ENCODE data around the gene DIPK1A.

GRCh38 chr1:92877081-92877711, 84.1 kb downstream of the DIPK1A start:
- no peak for TF ChIP-seq GATA3 (IDR thresholded peaks at IDR 0.05; ENCODE audit: low read depth, low read length)
- no peak for TF ChIP-seq GATA2 (IDR thresholded peaks at IDR 0.05; ENCODE audit: low read depth, low read length)
